OCI-LY7 (cell line): Measurements from ENCODE around the gene DHRS7.

Experiments used
- EZH2phosphoT487 ChIP-seq: fragments of 200-600 bp; sonication (generic); IDR thresholded peaks from 2 replicates; pipeline ENCODE4 v1.6.1; 2018; ENCODE audit warnings: low read depth, borderline replicate concordance, mild to moderate bottlenecking, mixed run types, antibody characterized with exemption, low read length, moderate library complexity, mixed read lengths
- TF ChIP-seq, protein P1 (sequence below): fragments of 200-600 bp; sonication (generic); conservative IDR thresholded peaks from 2 replicates; pipeline ENCODE4 v1.5.1; 2014; ENCODE audit warnings: mild to moderate bottlenecking, antibody characterized with exemption, low read length, moderate library complexity, mixed read lengths

DNA sequence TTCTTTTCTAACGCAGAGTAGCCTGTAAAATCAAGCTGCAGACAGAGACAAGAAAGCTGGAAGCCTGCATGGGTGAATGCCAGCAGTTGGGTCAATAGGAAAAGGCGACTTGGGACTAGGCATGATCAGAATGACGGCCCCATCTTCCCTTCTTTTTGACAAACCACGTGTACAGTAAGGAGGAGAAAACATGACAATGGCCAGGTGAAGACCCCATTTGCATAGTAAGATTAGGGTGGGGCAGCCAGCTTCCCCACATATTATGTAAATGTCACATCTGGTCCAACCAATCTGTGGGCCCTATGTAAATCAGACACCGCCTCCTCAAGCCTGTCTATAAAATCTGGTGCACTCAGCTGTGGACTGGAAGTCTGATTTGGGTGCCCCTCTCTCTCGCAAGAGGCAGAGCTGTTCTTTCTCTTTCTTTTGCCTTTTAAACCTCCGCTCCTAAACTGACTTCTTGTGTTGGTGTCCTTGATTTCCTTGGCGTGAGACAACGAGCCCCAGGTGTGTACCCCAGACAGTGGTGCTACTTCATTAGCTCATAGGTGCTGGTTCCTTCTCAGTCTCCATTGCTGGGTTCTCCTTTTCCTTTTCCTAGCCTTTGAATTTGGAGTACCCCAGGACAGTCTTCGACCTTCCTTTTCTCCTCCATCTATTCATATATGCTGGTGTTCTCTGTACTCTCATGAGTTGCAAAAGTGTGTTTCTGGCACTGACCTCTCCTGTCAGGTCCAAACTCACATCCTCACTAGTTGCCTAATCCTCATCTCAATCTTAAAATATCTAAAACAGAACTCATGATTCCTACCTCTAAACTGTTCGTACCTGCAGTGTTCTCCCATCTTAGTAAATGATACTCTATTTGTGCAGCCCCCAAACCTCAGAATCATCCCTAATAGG lies 9.4 kb upstream of the DHRS7 start:
- TF ChIP-seq EZH2phosphoT487 = no peak
- TF ChIP-seq, protein P1, sequence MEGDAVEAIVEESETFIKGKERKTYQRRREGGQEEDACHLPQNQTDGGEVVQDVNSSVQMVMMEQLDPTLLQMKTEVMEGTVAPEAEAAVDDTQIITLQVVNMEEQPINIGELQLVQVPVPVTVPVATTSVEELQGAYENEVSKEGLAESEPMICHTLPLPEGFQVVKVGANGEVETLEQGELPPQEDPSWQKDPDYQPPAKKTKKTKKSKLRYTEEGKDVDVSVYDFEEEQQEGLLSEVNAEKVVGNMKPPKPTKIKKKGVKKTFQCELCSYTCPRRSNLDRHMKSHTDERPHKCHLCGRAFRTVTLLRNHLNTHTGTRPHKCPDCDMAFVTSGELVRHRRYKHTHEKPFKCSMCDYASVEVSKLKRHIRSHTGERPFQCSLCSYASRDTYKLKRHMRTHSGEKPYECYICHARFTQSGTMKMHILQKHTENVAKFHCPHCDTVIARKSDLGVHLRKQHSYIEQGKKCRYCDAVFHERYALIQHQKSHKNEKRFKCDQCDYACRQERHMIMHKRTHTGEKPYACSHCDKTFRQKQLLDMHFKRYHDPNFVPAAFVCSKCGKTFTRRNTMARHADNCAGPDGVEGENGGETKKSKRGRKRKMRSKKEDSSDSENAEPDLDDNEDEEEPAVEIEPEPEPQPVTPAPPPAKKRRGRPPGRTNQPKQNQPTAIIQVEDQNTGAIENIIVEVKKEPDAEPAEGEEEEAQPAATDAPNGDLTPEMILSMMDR = no peak
